Measurements from ENCODE around the gene STK25.

Gene STK25

DNA sequence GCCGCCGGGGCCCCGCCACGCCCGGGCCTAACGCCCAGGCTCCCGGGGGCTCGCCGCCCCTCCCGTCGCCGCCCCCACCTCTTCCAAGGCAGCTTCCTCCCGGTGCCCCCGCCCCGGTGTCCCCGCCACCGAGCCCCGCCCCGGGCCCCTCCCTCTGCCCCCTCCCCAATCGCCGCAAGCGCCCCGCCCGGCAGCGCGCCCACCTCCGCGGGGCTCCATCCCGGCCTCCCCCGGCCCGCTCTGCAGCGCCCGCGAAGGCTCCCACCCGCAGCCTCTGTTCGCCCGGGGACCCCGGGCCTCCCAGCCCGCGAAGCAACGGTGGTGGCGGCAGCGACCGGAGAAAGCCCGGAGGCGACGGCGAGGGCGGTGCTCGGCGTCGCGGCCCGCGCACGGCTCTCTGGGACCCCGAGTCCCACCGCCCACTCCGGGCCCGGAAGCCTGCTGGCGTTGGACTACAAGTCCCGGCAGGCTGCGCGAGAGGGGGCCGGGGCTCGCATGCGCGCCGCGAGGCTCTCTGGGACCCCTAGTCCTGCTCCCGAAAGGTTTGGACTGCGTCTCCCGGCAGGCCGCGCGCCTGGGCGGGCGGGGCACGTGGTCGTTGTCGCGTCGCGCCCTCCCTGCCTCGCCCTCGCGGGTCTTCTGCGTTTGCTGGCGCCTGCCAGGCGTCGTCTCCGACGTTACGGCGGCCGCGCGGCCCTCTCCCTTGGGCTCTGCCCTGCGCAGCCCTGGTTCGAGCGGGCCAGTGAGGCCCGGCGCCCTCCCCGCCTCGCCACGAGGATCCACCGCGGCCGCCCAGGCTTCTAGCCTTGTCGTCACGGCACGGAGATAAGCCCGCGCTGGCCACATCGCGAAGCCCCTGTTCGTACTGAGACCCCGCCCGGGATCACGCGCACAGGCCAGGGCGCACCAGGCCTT lies at the start of gene STK25:
TSS of gene STK25 (minus strand) at position 345 of the 915 bp plus-strand sequence. CDS start 549 bp downstream, outside the sequence.
- Histone ChIP-seq H3K36me3 (replicated peaks; ENCODE audit: insufficient read depth, low read length) (no peaks in the 10 kb centered on the region), H3K9me3 (replicated peaks; ENCODE audit: insufficient read depth, low read length) (no peaks in the 10 kb centered on the region), H3K9ac (ENCODE audit: low read length) (peak within 1 kb of the TSS; percentile 33; the same call in 1 of the 2 replicates), H3K4me1 (ENCODE audit: low read length) (peaks cover 5% of the 10 kb centered on the region), H3K4me2 (ENCODE audit: low read depth, low read length) (peak within 1 kb of the TSS; percentile 91), H3F3A (ENCODE audit: insufficient read depth, low read length) (no peaks in the 10 kb centered on the region), H3K4me3 (ENCODE audit: low read length) (peak within 1 kb of the TSS; percentile 69), H3K79me2 (ENCODE audit: low read length) (peaks cover 16% of the 10 kb centered on the region; the same call in 1 of the 2 replicates), H3K9me2 (replicated peaks; ENCODE audit: insufficient read depth, low read length) (no peaks in the 10 kb centered on the region), H4K20me1 (ENCODE audit: insufficient read depth, low read length) (no peaks in the 10 kb centered on the region), H2AFZ (ENCODE audit: low read length) (peak within 1 kb of the TSS; percentile 96), H3K27ac (ENCODE audit: low read length) (no peak within 1 kb of the TSS), H3K27me3 (replicated peaks; ENCODE audit: insufficient read depth, low read length) (peaks cover 30% of the 10 kb centered on the region)
- peak; percentile 97 for DNase-seq
- TF ChIP-seq, protein P1, sequence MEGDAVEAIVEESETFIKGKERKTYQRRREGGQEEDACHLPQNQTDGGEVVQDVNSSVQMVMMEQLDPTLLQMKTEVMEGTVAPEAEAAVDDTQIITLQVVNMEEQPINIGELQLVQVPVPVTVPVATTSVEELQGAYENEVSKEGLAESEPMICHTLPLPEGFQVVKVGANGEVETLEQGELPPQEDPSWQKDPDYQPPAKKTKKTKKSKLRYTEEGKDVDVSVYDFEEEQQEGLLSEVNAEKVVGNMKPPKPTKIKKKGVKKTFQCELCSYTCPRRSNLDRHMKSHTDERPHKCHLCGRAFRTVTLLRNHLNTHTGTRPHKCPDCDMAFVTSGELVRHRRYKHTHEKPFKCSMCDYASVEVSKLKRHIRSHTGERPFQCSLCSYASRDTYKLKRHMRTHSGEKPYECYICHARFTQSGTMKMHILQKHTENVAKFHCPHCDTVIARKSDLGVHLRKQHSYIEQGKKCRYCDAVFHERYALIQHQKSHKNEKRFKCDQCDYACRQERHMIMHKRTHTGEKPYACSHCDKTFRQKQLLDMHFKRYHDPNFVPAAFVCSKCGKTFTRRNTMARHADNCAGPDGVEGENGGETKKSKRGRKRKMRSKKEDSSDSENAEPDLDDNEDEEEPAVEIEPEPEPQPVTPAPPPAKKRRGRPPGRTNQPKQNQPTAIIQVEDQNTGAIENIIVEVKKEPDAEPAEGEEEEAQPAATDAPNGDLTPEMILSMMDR (IDR thresholded peaks at IDR 0.05; ENCODE audit: low read length) = no peak
- TF ChIP-seq EZH2phosphoT487 (IDR thresholded peaks at IDR 0.05; ENCODE audit: low read length) (no peak), EZH2 (optimal IDR thresholded peaks at IDR 0.05; ENCODE audit: low read depth, low read length) (no peak)

DNA sequence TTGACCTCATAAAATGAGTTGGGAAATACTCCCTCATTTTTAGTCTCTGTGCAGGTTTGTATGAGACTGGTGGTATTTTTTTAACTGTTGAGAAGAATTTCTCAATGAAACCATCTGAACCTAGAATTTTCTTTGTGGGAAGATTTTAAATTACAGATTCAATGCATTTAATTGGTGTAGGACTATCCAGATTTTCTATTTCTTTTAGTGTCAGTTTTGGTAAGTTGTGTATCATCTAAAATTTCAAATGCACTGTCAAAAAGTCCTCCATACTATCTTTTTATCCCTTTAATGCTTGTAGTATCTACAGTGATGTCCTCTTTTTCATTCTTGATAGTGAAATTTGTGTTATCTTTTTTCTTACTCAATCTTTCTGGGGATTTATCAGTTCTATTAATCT lies 48.4 kb upstream of the STK25 start:
- Histone ChIP-seq H3F3A (ENCODE audit: insufficient read depth, low read length) (no peaks in the 10 kb centered on the region), H3K4me2 (ENCODE audit: low read depth, low read length) (no peak overlapping the region), H3K9me3 (replicated peaks; ENCODE audit: insufficient read depth, low read length) (no peaks in the 10 kb centered on the region), H4K20me1 (ENCODE audit: insufficient read depth, low read length) (no peaks in the 10 kb centered on the region), H2AFZ (ENCODE audit: low read length) (no peak overlapping the region), H3K27ac (ENCODE audit: low read length) (no peak overlapping the region), H3K9ac (ENCODE audit: low read length) (no peak overlapping the region), H3K4me3 (ENCODE audit: low read length) (no peak overlapping the region), H3K36me3 (replicated peaks; ENCODE audit: insufficient read depth, low read length) (no peaks in the 10 kb centered on the region), H3K79me2 (ENCODE audit: low read length) (no peaks in the 10 kb centered on the region), H3K27me3 (replicated peaks; ENCODE audit: insufficient read depth, low read length) (peaks cover 52% of the 10 kb centered on the region), H3K4me1 (ENCODE audit: low read length) (no peaks in the 10 kb centered on the region), H3K9me2 (replicated peaks; ENCODE audit: insufficient read depth, low read length) (no peaks in the 10 kb centered on the region)
- TF ChIP-seq, protein P1 (IDR thresholded peaks at IDR 0.05; ENCODE audit: low read length) = no peak
- no peak for TF ChIP-seq EZH2 (optimal IDR thresholded peaks at IDR 0.05; ENCODE audit: low read depth, low read length)
- no peak for DNase-seq

DNA sequence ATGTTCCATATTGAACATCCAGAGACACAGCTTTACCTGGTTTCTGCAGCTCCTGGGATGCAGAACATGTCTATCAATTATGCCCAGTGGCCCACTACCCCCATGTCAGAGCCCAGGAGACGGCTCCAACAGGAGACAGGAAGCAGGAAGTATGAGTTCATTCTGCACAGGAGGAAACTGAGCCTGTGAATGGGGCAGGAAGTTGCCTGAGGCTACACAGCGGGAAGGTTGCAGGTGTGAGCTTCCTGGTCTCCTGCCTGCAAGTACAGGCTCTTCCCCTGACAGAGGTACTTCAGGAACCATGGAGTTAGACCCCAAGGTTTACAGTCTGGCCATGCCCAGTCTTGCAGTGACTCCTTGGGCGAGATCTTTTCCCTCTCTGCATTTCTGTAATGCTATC lies 47.3 kb upstream of the STK25 start:
- Histone ChIP-seq H3K27ac (ENCODE audit: low read length) (no peak overlapping the region), H3K9me2 (replicated peaks; ENCODE audit: insufficient read depth, low read length) (no peaks in the 10 kb centered on the region), H2AFZ (ENCODE audit: low read length) (no peak overlapping the region), H3F3A (ENCODE audit: insufficient read depth, low read length) (no peaks in the 10 kb centered on the region), H3K9me3 (replicated peaks; ENCODE audit: insufficient read depth, low read length) (no peaks in the 10 kb centered on the region), H3K27me3 (replicated peaks; ENCODE audit: insufficient read depth, low read length) (peaks cover 61% of the 10 kb centered on the region), H3K4me2 (ENCODE audit: low read depth, low read length) (no peak overlapping the region), H3K4me1 (ENCODE audit: low read length) (no peaks in the 10 kb centered on the region), H3K36me3 (replicated peaks; ENCODE audit: insufficient read depth, low read length) (no peaks in the 10 kb centered on the region), H4K20me1 (ENCODE audit: insufficient read depth, low read length) (no peaks in the 10 kb centered on the region), H3K79me2 (ENCODE audit: low read length) (no peaks in the 10 kb centered on the region), H3K4me3 (ENCODE audit: low read length) (no peak overlapping the region), H3K9ac (ENCODE audit: low read length) (no peak overlapping the region)
- TF ChIP-seq, protein P1 (IDR thresholded peaks at IDR 0.05; ENCODE audit: low read length) = no peak
- no peak for TF ChIP-seq EZH2 (optimal IDR thresholded peaks at IDR 0.05; ENCODE audit: low read depth, low read length)
- TF ChIP-seq EZH2phosphoT487 (IDR thresholded peaks at IDR 0.05; ENCODE audit: low read length) = no peak
- DNase-seq = no peak
